HG03039 (cell line): ENCODE results near the gene RAB10.
"Not testable (repeated sequence)": the region's sequence is repeated elsewhere in the genome, so short reads cannot be mapped to it uniquely, and the experiment has no call there.

ENCODE experiments used
- ATAC-seq: cut with Tn5 transposase; IDR thresholded peaks from one replicate; pipeline ENCODE4 v1.9.1; 2021; ENCODE audit warnings: mild to moderate bottlenecking, moderate library complexity; ENCODE audit not compliant: unreplicated experiment

The RAB10 gene

GRCh38 chr2:26016012-26016705 is 17.7 kb upstream of the RAB10 start:
- ATAC-seq, result no peak

- ATAC-seq, result not testable (repeated sequence)
Observed at GRCh38 chr2:26016706-26017045, 17.2 kb upstream of the RAB10 start.

- ATAC-seq, result no peak
Observed at GRCh38 chr2:26017464-26018183, 16.3 kb upstream of the RAB10 start.

GRCh38 chr2:26018184-26019055 is 15.5 kb upstream of the RAB10 start:
- ATAC-seq, result no peak

- no peak for ATAC-seq
Observed at GRCh38 chr2:26020231-26020640, 13.6 kb upstream of the RAB10 start.

GRCh38 chr2:26024260-26024659 is 9.6 kb upstream of the RAB10 start:
- ATAC-seq, result no peak

- no peak for ATAC-seq
Observed at GRCh38 chr2:26025509-26025908, 8.4 kb upstream of the RAB10 start.

- not testable (repeated sequence) for ATAC-seq
Observed at GRCh38 chr2:26028083-26028482, 5.8 kb upstream of the RAB10 start.

- peak; percentile 4 for ATAC-seq
Observed at GRCh38 chr2:26032586-26033269, 1.2 kb upstream of the RAB10 start.

GRCh38 chr2:26033270-26033817 is 540 bp upstream of the RAB10 start:
- ATAC-seq, result peak; percentile 20

- ATAC-seq, result no peak
Observed at GRCh38 chr2:26034637-26034992, 731 bp downstream of the RAB10 start.

GRCh38 chr2:26035090-26035743 is 1.3 kb downstream of the RAB10 start:
- ATAC-seq, result no peak

- ATAC-seq, result no peak
Observed at GRCh38 chr2:26039603-26040323, 5.9 kb downstream of the RAB10 start.

GRCh38 chr2:26043109-26043508 is 9.2 kb downstream of the RAB10 start:
- no peak for ATAC-seq

- no peak for ATAC-seq
Observed at GRCh38 chr2:26043862-26044696, 10.2 kb downstream of the RAB10 start.

GRCh38 chr2:26048791-26049190 is 14.9 kb downstream of the RAB10 start:
- ATAC-seq, result no peak

- ATAC-seq, result no peak
Observed at GRCh38 chr2:26049641-26050040, 15.8 kb downstream of the RAB10 start.

GRCh38 chr2:26052740-26053139 is 18.9 kb downstream of the RAB10 start:
- ATAC-seq, result no peak
